ENCODE results near the gene ERFE.

Gene ERFE

DNA sequence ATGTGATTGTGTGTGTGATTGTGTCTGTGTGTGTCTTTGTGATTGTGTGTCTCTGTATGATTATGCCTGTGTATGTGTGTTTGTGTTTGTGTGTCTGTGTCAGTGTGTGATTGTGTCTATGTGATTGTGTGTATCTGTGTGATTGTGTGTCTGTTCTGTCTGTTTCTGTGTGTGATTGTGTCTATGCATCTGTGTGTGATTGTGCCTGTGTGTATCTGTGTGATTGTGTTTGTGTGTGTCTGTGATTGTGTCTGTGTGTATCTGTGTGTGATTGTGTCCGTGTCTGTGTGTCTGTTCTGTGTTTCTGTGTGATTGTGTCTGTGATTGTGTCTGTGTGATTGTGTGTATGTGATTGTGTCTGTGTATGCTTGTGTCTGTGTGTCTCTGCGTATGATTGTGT lies 32.4 kb upstream of the ERFE start:
- no peak for DNase-seq

DNA sequence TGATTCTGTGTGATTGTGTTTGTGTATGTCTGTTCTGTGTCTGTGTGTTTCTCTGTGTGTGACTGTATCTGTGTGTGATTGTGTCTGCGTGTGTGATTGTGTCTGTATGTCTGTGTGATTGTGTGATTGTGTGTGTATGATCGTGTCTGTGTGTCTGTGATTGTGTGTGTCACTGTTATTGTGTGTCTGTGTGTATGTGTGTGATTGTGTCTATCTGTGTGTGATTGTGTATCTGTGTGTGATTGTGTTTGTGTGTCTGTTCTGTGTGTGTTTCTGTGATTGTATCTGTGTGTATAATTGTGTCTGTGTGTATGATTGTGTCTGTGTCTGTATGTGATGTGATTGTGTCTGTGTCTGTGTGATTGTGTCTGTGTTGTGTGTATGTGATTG lies 32.0 kb upstream of the ERFE start:
- no peak for DNase-seq

DNA sequence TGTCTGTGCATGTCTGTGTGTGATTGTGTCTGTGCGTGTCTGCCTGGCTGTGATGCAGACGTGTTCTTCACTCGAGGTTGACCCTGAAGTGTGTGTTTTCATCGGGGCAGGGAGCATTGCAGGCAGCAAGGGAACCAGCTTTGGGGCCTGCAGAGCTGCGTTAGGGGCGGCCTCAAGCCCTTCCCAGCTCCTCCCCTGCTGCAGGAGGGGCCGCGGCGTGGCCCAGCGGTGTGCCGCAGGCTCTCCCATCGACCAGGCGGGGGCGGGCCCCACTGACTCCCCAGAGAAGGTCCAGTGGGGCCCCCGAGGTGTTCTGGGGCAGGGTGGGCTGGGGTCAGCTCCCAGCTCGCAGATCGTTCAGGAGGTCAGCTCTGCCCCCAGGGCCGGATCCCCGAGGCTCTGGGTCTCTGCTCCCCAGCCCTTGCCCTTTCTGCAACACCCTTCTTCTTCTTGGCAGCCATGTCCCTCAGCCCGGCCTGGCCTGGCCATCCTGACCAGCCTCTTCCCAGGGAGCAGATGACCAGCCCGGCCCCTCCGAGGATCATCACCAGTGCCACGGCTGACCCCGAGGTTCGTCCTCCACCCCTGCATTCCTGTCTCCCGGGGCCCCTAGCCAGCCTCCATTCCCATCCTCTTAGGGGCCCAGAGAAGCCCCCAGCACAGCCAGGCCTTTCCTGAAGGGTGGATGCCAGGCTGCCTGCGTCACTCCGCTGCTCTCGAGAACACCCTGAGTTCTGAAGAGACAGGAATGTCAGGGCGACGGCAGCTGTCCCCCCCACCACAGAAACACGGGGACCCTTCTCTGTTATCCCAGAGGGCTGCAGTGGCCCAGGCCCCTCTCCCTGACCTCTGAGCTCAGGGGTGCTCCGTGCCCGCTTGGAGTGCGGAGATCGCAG lies 31.4 kb upstream of the ERFE start:
- DNase-seq, result no peak

DNA sequence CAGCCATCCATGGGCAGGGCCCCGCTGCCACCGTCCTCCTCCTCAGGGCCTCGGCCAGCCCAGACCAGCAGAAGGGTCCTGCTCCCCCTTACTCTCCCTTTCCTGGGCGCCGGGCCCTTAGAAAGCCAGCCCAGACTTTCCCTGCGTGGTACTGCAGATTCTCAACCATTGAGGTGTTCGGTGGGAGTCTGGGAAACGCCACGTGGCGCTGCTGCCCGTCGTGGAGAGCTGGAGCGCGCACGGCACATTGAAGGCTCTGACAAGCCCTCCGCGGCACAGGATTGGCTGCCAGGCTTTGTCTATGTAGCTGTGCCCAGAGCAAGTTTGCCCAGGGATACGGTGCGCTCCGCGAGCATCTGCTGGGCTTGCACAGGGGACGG lies 30.7 kb upstream of the ERFE start:
- no peak for DNase-seq

DNA sequence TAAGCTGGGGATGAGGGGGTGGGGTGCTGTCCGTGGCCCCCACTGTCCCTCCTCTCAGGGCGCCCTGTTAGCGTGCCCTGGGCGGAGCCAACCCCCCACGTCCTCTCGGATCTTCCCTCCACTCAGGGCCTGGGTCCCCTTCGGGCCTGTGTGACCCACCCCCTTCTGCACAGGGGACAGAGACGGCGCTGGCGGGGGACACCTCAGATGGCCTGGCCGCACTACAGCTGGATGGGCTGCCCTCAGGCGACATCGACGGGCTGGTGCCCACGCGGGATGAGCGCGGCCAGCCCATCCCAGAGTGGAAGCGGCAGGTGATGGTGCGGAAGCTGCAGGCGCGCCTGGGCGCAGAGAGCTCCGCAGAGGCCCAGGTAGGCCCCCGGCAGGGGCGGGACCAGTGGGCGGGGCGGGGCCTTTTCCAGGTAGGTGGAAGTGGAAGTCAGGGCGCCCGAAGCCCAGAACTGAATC lies 30.2 kb upstream of the ERFE start:
- no peak for DNase-seq

DNA sequence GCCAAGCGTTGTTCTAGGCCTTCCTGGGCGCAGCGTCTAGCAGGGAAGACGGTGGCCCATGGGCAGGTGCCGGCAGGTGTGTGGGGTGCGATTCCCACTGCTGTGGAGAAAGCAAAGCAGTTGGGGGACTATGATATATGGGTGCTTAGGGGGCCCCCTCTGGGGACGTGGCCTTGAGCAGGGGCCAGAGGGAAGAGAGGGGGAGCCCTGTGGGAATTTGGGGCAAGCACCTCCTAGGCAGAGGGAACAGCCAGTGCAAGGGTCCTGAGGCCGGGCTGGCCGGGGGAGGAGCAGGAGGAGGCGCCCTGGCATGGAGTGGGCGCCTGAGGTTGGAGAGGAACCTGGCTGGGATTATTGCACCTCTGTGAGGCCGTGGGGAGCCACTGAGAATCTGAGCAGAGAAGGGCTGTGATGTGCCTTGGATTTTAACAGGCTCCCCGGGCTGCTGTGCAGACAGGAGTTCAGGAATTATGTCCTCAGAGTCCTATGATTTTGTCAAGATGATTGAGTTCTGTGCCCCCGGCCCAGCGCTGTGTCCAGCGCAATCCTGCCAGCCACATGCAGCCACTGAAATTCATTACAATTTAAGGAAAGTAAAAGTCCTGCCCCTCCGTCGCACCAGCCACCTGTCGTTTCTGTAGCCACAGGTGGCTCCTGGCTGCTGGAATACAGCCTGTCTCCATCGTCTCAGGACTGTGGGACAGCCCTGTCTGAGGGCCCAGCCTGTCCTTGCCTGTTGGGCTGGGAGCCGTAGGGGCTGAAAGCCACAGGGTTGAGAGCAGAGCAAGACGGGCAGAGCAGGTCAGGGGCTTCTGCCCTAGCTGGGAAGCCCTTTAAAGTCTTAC lies 29.4 kb upstream of the ERFE start:
- DNase-seq, result no peak

DNA sequence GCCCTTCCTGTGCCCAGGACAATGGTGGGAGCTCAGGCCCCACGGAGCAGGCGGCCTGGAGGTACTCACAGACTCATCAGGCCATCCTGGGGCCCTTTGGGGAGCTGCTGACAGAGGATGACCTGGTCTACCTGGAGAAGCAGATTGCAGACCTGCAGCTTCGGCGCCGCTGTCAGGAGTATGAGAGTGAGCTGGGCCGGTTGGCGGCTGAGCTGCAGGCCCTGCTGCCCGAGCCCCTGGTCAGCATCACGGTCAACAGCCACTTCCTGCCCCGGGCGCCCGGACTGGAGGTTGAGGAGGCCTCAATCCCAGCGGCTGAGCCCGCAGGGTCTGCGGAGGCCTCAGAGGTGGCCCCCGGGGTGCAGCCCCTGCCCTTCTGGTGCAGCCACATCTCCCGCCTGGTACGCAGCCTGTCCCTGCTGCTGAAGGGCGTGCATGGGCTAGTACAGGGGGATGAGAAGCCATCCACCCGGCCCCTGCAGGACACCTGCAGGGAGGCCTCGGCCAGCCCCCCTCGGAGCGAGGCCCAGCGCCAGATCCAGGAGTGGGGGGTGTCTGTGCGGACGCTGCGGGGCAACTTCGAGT lies 28.6 kb upstream of the ERFE start:
- no peak for DNase-seq

DNA sequence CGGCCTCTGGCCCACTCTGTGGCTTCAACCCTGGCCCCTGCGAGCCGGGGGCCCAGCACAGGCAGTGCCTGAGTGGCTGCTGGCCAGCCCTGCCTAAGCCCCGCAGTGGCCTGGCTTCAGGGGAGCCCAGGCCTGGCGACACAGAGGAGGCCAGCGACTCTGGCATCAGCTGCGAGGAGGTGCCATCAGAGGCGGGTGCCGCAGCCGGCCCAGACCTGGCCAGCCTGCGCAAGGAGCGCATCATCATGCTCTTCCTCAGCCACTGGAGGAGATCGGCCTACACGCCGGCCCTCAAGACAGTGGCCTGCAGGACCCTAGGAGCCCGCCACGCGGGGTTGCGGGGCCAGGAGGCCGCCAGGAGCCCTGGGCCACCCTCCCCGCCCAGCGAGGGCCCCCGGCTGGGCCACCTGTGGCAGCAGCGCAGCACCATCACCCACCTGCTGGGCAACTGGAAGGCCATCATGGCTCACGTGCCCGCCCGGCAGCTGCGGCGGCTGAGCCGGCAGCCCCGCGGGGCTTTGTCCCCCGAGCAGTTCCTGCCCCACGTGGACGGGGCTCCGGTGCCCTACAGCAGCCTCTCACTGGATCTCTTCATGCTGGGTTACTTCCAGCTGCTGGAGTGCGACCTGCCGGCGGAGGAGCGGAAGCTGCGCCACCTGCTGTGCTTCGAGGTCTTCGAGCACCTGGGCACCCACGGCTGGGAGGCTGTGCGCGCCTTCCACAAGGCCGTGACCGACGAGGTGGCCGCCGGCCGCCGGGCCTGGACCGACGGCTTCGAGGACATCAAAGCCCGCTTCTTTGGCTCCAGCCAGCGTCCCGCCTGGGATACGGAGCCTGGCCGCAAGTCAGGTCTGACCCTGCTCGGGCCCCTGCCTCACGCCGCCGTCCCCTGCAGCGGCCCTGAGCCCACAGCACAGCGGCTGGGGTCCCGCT lies 27.8 kb upstream of the ERFE start:
- no peak for DNase-seq

DNA sequence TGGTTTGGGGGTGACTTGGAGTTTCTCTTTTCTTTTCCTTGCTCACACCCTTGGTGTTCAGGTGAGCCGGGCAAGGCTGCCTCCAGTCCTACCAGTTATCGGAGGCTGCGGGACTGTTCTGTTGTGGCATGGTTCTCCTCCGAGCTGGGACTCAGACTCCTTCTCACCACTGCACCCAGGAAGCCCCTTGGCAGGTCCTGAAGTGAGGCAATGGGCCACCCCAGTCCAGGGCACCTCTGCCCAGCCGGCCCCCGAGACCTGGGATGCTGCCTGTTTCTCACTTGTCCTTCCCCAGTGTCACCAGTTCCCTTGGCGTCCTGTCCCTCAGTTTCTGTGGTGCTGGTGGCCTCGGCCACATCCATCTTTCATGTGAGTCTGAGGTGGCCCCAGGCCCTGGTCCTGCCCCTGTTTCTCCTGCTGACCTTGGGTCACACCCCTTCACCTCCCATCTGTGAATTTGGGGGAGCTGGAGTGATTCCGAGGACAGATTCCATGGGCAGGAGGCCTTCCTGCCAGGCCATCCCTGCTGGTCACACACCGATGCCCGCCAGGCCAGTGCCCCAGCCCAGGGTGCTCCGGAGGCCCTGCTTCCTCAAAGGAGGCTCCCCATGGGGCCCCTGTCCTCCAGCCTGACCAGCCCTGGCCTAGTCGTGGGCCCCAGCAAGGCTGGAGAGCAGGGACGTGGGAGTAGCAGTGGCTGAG lies 26.9 kb upstream of the ERFE start:
- no peak for DNase-seq

DNA sequence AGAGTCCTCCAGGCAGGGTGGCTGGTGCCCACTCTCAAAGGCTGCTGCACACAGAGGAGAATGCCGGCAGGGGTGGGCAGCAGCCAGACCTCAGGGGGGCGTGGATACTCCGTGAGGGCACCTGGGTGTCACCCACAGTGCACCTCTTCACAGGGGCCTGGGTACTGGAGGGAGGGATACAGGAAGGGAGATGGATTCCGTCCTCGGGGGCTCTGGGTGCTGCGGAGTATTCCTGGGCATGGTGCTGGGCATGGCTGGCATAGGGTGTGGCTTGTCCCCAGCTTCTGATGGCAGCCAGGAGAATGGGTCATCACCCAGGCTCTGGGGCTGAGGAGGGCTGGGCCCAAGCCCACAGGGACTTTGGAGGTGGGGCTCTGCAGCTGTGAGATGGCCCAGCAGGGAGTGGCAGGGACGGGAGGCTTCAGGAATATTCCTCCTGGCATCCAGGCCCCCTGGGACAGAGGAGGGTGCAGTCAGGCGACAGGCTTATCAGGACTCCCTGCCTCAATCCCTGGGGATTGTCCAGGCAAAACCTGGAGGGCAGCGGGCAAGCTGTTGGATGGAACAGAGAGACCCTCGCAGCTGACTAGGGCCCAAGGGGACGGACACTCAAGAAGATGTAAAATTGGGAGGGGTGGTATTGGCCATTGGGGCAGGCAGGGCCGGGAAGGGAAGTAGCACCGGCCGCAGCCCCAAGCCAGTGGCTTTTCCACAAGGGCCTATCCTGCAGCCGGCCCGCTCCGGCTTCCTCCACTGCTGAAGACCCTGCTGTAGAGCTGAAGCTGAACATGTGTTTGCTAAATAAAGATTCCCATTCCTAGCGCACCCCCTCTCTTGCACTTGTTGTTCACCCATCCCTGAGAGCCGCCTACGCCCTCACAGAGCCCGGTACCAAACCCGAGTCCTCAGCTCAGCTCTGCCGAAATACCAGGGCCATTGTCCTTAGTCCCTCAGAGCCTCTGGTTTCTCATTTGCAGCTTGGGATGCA lies 26.0 kb upstream of the ERFE start:
- DNase-seq, result no peak

DNA sequence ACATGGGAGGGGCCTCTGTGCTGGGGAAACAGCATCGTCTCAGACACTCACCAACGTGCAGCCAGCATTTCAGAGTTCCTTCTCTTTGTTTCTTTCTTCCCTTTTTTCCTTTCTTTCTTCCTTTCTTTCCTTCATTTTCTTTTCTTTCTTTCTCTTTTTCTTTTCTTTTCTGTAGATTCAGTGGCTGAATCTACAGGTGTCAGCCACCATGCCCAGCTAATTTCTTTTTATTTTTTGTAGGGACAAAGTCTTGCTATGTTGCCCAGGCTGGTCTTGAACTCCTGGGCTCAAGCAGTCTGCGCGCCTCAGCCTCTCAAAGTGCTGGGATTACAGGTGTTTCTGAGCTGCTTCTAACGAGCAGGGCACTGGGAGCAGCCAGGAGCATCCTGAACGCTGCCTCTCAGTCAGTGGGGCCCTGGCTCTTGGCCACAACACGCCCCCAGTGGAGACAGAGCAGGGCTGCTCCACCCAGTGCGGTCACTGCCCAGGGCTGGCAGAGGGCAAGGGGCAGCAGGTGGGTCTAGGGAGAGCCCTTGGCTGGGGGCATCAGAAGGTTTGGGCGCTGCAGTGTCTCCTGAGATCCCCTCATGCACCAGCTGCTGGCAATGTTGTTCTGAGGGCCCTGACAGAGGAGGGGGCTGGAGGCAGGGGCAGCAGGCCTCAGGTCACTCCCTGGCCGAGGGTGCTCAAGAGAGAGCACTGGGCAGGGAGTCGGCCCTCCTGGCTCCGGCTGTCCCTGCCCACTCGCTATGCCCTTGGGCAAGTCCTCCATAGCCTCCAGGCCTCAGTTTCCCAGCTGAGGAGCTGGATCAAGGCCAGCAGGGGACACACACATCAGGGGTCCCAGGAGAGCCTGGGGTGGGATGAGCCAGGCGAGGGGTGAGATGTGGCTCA lies 25.0 kb upstream of the ERFE start:
- DNase-seq, result no peak

DNA sequence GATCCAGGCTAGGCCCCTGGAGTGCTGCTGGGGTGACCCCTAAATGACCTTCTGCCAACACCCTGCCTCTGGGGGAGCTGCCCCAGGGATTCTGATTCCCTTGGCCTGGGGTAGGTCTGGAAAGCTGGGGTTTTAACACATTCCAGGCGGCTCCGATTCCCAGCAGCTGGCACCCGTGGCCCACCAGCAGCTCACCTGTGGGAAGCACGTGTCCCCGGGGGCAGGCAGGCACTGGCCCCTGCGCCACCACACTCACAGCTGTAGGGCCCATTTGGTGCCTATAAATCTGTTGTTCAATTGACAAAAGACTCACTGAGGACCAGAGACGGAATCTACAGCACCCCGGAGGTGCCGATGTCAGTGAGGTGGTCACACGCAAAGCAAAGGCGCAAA lies 24.4 kb upstream of the ERFE start:
- no peak for DNase-seq

DNA sequence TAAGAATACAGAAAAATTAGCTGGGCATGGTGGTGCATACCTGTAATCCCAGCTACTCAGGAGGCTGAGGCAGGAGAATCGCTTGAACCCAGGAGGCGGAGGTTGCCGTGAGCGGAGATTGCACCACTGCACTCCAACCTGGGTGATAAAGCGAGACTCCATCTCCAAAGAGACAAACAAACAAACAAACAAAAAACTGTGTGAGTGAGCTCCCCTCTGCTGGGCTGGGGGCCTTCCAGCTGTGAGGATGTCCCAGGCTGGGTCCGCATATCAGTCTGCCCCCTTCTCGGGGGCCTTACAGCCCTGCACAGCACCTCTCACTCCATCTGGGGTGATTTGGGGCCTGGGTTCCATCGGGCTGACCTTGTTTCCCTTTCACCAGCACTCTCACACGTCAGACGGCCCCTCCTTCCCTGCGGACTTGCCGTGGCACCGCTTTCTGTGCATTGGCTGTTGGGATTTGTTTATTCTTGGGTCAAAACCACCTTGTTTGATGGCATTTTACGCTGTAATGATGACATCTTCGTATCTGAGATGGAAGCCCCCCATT lies 23.1 kb upstream of the ERFE start:
- DNase-seq, result no peak

DNA sequence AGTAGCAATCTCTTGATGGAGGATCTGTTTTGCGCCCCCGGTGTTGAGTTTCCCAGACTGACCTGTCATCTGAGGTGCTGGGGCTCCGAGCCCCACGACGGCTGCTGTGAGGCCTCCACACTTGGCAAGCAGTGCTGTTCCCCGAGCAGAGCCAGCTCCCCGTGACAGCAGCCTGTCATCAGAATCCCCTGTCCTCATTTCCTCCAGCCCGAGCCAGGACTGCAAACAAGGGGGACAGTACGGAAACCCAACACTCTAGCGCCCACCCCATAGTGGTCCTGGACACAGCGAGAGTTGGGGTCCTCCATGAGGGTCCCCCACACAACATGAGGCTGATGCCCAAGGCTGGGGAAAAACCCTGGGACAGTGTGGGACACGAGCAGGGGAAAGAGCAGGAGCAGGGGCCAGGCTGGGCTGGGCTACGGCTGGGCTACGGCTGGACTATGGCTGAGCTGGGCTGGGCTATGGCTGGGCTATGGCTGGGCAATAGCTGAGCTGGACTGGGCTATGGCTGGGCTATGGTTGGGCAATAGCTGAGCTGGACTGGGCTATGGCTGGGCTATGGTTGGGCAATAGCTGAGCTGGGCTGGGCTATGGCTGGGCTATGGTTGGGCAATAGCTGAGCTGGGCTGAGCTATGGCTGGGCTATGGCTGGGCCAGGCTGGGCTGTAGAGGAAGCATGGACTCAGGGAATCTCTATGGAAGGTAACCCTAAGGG lies 21.8 kb upstream of the ERFE start:
- DNase-seq, result no peak

DNA sequence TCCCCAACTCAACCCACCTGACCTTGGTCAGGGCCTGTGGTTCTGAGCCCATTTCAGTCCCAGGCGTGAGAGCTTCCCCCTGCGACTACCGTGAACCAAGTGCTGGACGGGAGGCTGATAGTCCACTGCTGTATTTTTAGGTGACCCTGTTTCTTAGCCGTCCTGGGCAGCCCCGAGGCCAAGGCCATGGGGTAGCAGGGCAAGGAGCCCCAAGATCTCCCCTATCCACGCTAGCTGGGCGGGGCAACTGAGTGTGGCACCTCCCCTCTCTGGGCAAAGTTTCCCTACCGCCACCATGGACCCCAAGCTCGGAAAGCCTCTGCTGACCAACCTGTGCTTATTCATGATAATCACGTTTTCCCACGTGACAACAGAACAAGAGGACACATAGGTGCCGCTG lies 20.9 kb upstream of the ERFE start:
- no peak for DNase-seq

DNA sequence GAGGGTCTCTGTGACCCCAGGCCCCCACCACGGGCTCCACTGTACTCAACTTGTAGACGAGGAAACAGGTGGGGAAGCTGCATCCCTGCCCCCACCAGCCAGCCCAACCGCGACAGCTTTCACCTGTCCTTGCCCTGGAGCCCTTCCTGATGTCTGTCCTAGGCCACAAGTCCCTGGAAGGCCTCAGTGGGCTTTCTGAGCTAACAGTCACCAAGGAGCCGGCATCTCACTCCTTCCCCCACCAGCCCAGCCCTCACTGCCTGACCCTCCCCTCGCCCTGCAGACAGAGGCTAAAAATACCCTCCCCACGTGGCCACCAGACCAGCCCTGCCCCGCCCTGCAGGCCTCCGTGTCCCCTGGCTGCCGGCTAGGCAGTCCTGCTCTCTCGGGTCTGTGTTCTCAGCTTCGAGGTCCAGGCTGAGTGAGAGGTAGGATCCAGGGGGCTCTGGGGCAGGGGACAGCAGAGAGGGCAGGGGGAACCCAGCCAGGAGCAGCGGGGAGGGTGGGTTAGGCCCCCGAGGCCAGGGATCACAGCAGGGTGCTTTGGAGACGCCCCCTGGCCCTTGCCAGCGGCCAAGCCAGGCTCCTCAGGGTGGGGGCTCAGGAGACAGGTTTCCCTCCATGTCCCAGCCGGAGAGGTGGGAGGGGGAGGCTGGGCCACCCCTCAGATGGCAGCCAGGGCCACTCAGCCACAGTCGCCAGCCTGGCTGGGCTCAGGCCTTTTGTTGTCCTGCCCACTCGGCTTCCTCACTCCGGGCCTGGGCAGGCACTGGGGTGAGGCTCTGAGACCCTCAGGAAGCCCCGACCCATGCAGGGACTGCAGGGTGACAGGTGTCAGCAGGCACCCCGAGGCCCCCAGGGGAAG lies 20.2 kb upstream of the ERFE start, which contains the start of gene KLHL30:
Gene KLHL30 (plus strand): TSS at position 338 of the 865 bp plus-strand sequence. CDS start 2,087 bp downstream, outside the sequence.
- DNase-seq, result no peak

Data from T-helper 9 cell (primary cell).